Vagina (tissue), 2 donors: ENCODE results near the gene CDC14B. TPM values are rescaled to one million over a fixed set of nuclear protein-coding genes. Genes with fewer than 3 reads are reported as not detected.

Source experiments
- DNase-seq, 2 donors: peaks; one replicate each; pipeline ENCODE4 v3.0.0-alpha.2; 2017; ENCODE audit errors: extremely low spot score in 2 of 2
- H3K27ac ChIP-seq: fragments of 200-600 bp; sonication (generic); one replicate; pipeline ENCODE4 v1.5.1; 2019
- H3K27me3 ChIP-seq: fragments of 200-600 bp; sonication (generic); one replicate; pipeline ENCODE4 v1.5.1; 2019
- H3K36me3 ChIP-seq, 2 donors: fragments of 200-600 bp; sonication (generic); one replicate each; pipeline ENCODE4 v1.5.1; 2017 to 2019
- H3K4me1 ChIP-seq: fragments of 200-600 bp; sonication (generic); one replicate; pipeline ENCODE4 v1.5.1; 2019
- H3K4me3 ChIP-seq, 2 donors: fragments of 200-600 bp; sonication (generic); 1 replicate in 1 of 2; 2 replicates in 1 of 2; pipeline ENCODE4 v1.5.1; 2016 to 2019
- H3K9me3 ChIP-seq: fragments of 200-600 bp; sonication (generic); one replicate; pipeline ENCODE4 v1.5.1; 2019
- CTCF ChIP-seq, 3 experiments: fragments of 450-650 bp in 2 of 3; fragments of 200-600 bp in 1 of 3; sonication (generic) in 1 of 3; IDR thresholded peaks; one replicate each; pipeline ENCODE4 v1.5.1; 2017 to 2019; ENCODE audit warnings: antibody characterized with exemption in 3 of 3, mild to moderate bottlenecking in 2 of 3, moderate library complexity in 2 of 3
- POLR2A ChIP-seq, 2 donors: fragments of 450-650 bp; IDR thresholded peaks; one replicate each; pipeline ENCODE4 v1.6.1; 2017; ENCODE audit warnings: antibody characterized with exemption in 2 of 2, mild to moderate bottlenecking in 2 of 2, moderate library complexity in 2 of 2
- POLR2AphosphoS5 ChIP-seq, 2 donors: sonication (generic); formaldehyde crosslinking; IDR thresholded peaks; one replicate each; pipeline ENCODE4 v1.9.0; 2017; ENCODE audit warnings: antibody characterized with exemption in 2 of 2, mild to moderate bottlenecking in 2 of 2, low read depth in 1 of 2; ENCODE audit not compliant: insufficient read depth in 1 of 2
- intact Hi-C: fragments of 100-400 bp; cut with DNase I; formaldehyde crosslinking; loops from one replicate; pipeline ENCODE4 v1.15.1; 2023
- total RNA-seq: library from RNA; depleted of rRNA; stranded (reverse); fragments of >200 nt; gene quantifications from one replicate; pipeline ENCODE4 v1.2.3, GENCODE V29; 2016

The CDC14B gene
- total RNA-seq, 1 donor from 2014 or later, result 15.7 TPM

- H3K27ac ChIP-seq, result no peak overlapping the region
- no peak overlapping the region for H3K4me3 ChIP-seq
- DNase-seq, result no peak
- intact Hi-C loops, result no loop called here
- peaks cover 0 to 5% of the 10 kb centered on the region in 2 donors for H3K36me3 ChIP-seq
- TF ChIP-seq POLR2AphosphoS5 (IDR thresholded peaks at IDR 0.05; ENCODE audit: insufficient read depth in 1 of 2, low read depth in 1 of 2) (no peak), CTCF (IDR thresholded peaks at IDR 0.05) (no peak), POLR2A (IDR thresholded peaks at IDR 0.05) (no peak)
- no peaks in the 10 kb centered on the region for H3K4me1 ChIP-seq
- no peaks in the 10 kb centered on the region for H3K9me3 ChIP-seq
- H3K27me3 ChIP-seq, result no peaks in the 10 kb centered on the region
Observed at GRCh38 chr9:96557921-96558320, 61.7 kb downstream of the CDC14B start.

- Histone ChIP-seq H3K27me3 (no peaks in the 10 kb centered on the region), H3K4me3 (no peak overlapping the region), H3K9me3 (no peaks in the 10 kb centered on the region), H3K36me3 (peaks cover 0 to under 1% of the 10 kb centered on the region in 2 donors), H3K27ac (peak overlapping the region; percentile 57), H3K4me1 (no peaks in the 10 kb centered on the region)
- TF ChIP-seq CTCF (IDR thresholded peaks at IDR 0.05) (no peak), POLR2AphosphoS5 (IDR thresholded peaks at IDR 0.05; ENCODE audit: insufficient read depth in 1 of 2, low read depth in 1 of 2) (no peak), POLR2A (IDR thresholded peaks at IDR 0.05) (no peak)
- intact Hi-C loops, result no loop called here
- no peak for DNase-seq
Observed at GRCh38 chr9:96556701-96557461, 62.8 kb downstream of the CDC14B start.

- TF ChIP-seq POLR2A (IDR thresholded peaks at IDR 0.05) (no peak), POLR2AphosphoS5 (IDR thresholded peaks at IDR 0.05; ENCODE audit: insufficient read depth in 1 of 2, low read depth in 1 of 2) (no peak), CTCF (IDR thresholded peaks at IDR 0.05) (no peak)
- Histone ChIP-seq H3K4me1 (no peaks in the 10 kb centered on the region), H3K36me3 (no peaks in the 10 kb centered on the region), H3K9me3 (no peaks in the 10 kb centered on the region), H3K4me3 (no peak overlapping the region), H3K27ac (peak overlapping the region; percentile 57), H3K27me3 (no peaks in the 10 kb centered on the region)
- intact Hi-C loops, result no loop called here
- DNase-seq, result no peak
Observed at GRCh38 chr9:96555567-96556386, 63.9 kb downstream of the CDC14B start.

- Histone ChIP-seq H3K9me3 (no peaks in the 10 kb centered on the region), H3K27me3 (no peaks in the 10 kb centered on the region), H3K4me1 (no peaks in the 10 kb centered on the region), H3K27ac (no peak overlapping the region), H3K4me3 (no peak overlapping the region), H3K36me3 (no peaks in the 10 kb centered on the region)
- TF ChIP-seq POLR2AphosphoS5 (IDR thresholded peaks at IDR 0.05; ENCODE audit: insufficient read depth in 1 of 2, low read depth in 1 of 2), result no peak
- no peak for TF ChIP-seq POLR2A (IDR thresholded peaks at IDR 0.05)
- no peak for TF ChIP-seq CTCF (IDR thresholded peaks at IDR 0.05)
- intact Hi-C loops, result no loop called here
- no peak for DNase-seq
Observed at GRCh38 chr9:96554801-96555566, 64.7 kb downstream of the CDC14B start.
